H1 (cell line): ENCODE results near the gene PNMA8B. TPM values are rescaled to one million over a fixed set of nuclear protein-coding genes. Genes with fewer than 3 reads are reported as not detected.

Experiments used
- CTCF ChIA-PET: fragments of 300-600 bp; sonication (Branson Sonifier 250); formaldehyde crosslinking; loops from one replicate; lab custom pipeline; 2021; ENCODE audit not compliant: partially characterized antibody; lab: Charles Lee
- POLR2A ChIA-PET: fragments of 300-600 bp; sonication (Branson Sonifier 250); formaldehyde crosslinking; loops from one replicate; lab custom pipeline; 2021; ENCODE audit warnings: inconsistent platforms; ENCODE audit not compliant: partially characterized antibody; lab: Charles Lee
- DNase-seq, 2 experiments: peaks; one replicate each; pipeline versions ENCODE4 v3.0.0 to v3.0.0-alpha.2; 2010 to 2022; ENCODE audit warnings: low spot score in 2 of 2, low read depth in 1 of 2, mixed read lengths in 1 of 2
- FAIRE-seq: peaks from 2 replicates; lab custom pipeline; 2011; peaks lifted over from hg19 to GRCh38; lab: Jason Lieb, UNC
- H2AFZ ChIP-seq: 2 replicates; pipeline ENCODE4 v1.8.1; 2012; ENCODE audit warnings: low read length, inconsistent platforms
- H2AK5ac ChIP-seq: 2 replicates; pipeline ENCODE4 v1.6.1; 2013; ENCODE audit warnings: low read depth, low read length
- H2BK120ac ChIP-seq: replicated peaks from 2 replicates; pipeline ENCODE3; 2013; ENCODE audit warnings: low read depth, low read length, inconsistent platforms
- H2BK12ac ChIP-seq: 2 replicates; pipeline ENCODE4 v1.6.1; 2013; ENCODE audit warnings: low read depth, low read length
- H2BK15ac ChIP-seq: 2 replicates; pipeline ENCODE4 v1.6.1; 2013; ENCODE audit warnings: low read length
- H2BK20ac ChIP-seq: 2 replicates; pipeline ENCODE4 v1.6.1; 2013; ENCODE audit warnings: low read length
- H2BK5ac ChIP-seq: 2 replicates; pipeline ENCODE4 v1.6.1; 2013; ENCODE audit warnings: low read depth, low read length
- H3K14ac ChIP-seq: 2 replicates; pipeline ENCODE4 v1.6.1; 2013; ENCODE audit warnings: inconsistent platforms; ENCODE audit not compliant: insufficient read length
- H3K18ac ChIP-seq: 2 replicates; pipeline ENCODE4 v1.6.1; 2013; ENCODE audit warnings: low read length; ENCODE audit errors: extremely low read depth
- H3K23ac ChIP-seq: 2 replicates; pipeline ENCODE4 v1.6.1; 2013; ENCODE audit warnings: inconsistent platforms; ENCODE audit not compliant: insufficient read length
- H3K23me2 ChIP-seq: 2 replicates; pipeline ENCODE4 v1.6.1; 2013; ENCODE audit warnings: low read depth, low read length
- H3K27ac ChIP-seq: 2 replicates; pipeline ENCODE4 v1.6.1; 2011; ENCODE audit warnings: low read depth, low read length, inconsistent platforms
- H3K27me3 ChIP-seq, 4 experiments: replicated peaks in 1 of 4; 1 replicate in 1 of 4; 2 replicates in 3 of 4; pipeline versions ENCODE4 v1.6.1 to v1.8.1; 2011 to 2013; ENCODE audit warnings: low read length in 3 of 4, mild to moderate bottlenecking in 3 of 4, inconsistent platforms in 2 of 4, mixed read lengths in 2 of 4, moderate library complexity in 1 of 4; ENCODE audit not compliant: control insufficient read depth in 3 of 4, insufficient read depth in 3 of 4; ENCODE audit errors: extremely low read depth in 1 of 4
- H3K36me3 ChIP-seq, 4 experiments: 2 replicates each; pipeline versions ENCODE4 v1.6.1 to v1.8.1; 2011 to 2013; ENCODE audit warnings: mild to moderate bottlenecking in 4 of 4, low read length in 3 of 4, moderate library complexity in 2 of 4, control low read depth in 1 of 4, inconsistent platforms in 1 of 4; ENCODE audit not compliant: insufficient read depth in 4 of 4, control insufficient read depth in 2 of 4
- H3K4ac ChIP-seq: replicated peaks from 2 replicates; pipeline ENCODE3; 2013; ENCODE audit warnings: low read length, low read depth, mixed read lengths, inconsistent platforms; ENCODE audit not compliant: insufficient read length
- H3K4me1 ChIP-seq, 4 experiments: replicated peaks in 1 of 4; 1 replicate in 1 of 4; 2 replicates in 3 of 4; pipeline versions ENCODE4 v1.6.1 to v1.8.1; 2011 to 2013; ENCODE audit warnings: low read length in 3 of 4, inconsistent platforms in 2 of 4, mixed read lengths in 1 of 4; ENCODE audit not compliant: insufficient read depth in 4 of 4, control insufficient read depth in 3 of 4
- H3K4me2 ChIP-seq, 2 experiments: 2 replicates each; pipeline versions ENCODE4 v1.6.1 to v1.8.1; 2011 to 2013; ENCODE audit warnings: low read depth in 2 of 2, low read length in 2 of 2, control low read depth in 1 of 2, inconsistent platforms in 1 of 2, mild to moderate bottlenecking in 1 of 2; ENCODE audit not compliant: insufficient read depth in 1 of 2
- H3K4me3 ChIP-seq, 4 experiments: fragments of 200-600, 300-600 bp in 1 of 4; sonication (generic), shearing (Covaris generic), sonication (Bioruptor Twin) in 1 of 4; 2 replicates each; pipeline versions ENCODE4 v1.5.1 to v1.8.1; 2011 to 2016; ENCODE audit warnings: low read length in 4 of 4, low read depth in 3 of 4, control low read depth in 2 of 4, inconsistent platforms in 2 of 4, mild to moderate bottlenecking in 2 of 4, mixed read lengths in 1 of 4, moderate library complexity in 1 of 4; ENCODE audit not compliant: insufficient read depth in 2 of 4; ENCODE audit errors: extremely low read depth in 1 of 4
- H3K56ac ChIP-seq: replicated peaks from 2 replicates; pipeline ENCODE3; 2013; ENCODE audit warnings: low read depth, mild to moderate bottlenecking, mixed read lengths, low read length, inconsistent platforms; ENCODE audit not compliant: insufficient read length
- H3K79me1 ChIP-seq: 2 replicates; pipeline ENCODE4 v1.6.1; 2013; ENCODE audit warnings: low read depth, low read length, control low read depth
- H3K79me2 ChIP-seq, 2 experiments: 2 replicates each; pipeline versions ENCODE4 v1.6.1 to v1.8.1; 2012 to 2013; ENCODE audit warnings: low read length in 2 of 2, mild to moderate bottlenecking in 2 of 2, inconsistent platforms in 1 of 2; ENCODE audit not compliant: insufficient read depth in 2 of 2, control insufficient read depth in 1 of 2
- H3K9ac ChIP-seq, 4 experiments: replicated peaks in 1 of 4; 1 replicate in 1 of 4; 2 replicates in 3 of 4; pipeline versions ENCODE4 v1.6.1 to v1.8.1; 2011 to 2013; ENCODE audit warnings: low read depth in 3 of 4, low read length in 3 of 4, control low read depth in 2 of 4, mild to moderate bottlenecking in 2 of 4, moderate library complexity in 2 of 4, inconsistent platforms in 1 of 4; ENCODE audit errors: extremely low read depth in 1 of 4
- H3K9me3 ChIP-seq, 2 experiments: 2 replicates each; pipeline versions ENCODE4 v1.6.1 to v1.8.1; 2012 to 2013; ENCODE audit warnings: mild to moderate bottlenecking in 2 of 2, moderate library complexity in 2 of 2, control low read depth in 1 of 2, inconsistent platforms in 1 of 2, low read depth in 1 of 2, low read length in 1 of 2, mixed read lengths in 1 of 2; ENCODE audit not compliant: insufficient read depth in 2 of 2
- H4K20me1 ChIP-seq, 2 experiments: replicated peaks in 1 of 2; 2 replicates each; pipeline versions ENCODE3 to v1.8.1; 2011 to 2013; ENCODE audit warnings: inconsistent platforms in 2 of 2, low read length in 2 of 2, mild to moderate bottlenecking in 1 of 2; ENCODE audit not compliant: insufficient read depth in 2 of 2, control insufficient read depth in 1 of 2
- H4K5ac ChIP-seq: 2 replicates; pipeline ENCODE4 v1.6.1; 2013; ENCODE audit warnings: low read length, low read depth, mixed read lengths, inconsistent platforms; ENCODE audit not compliant: insufficient read length
- H4K8ac ChIP-seq: 2 replicates; pipeline ENCODE4 v1.8.0; 2013; ENCODE audit warnings: mild to moderate bottlenecking, moderate library complexity, low read length, inconsistent platforms; ENCODE audit not compliant: insufficient read depth; ENCODE audit errors: extremely low read depth
- H4K91ac ChIP-seq: replicated peaks from 2 replicates; pipeline ENCODE3; 2013; ENCODE audit warnings: low read length, mixed read lengths, inconsistent platforms; ENCODE audit not compliant: insufficient read length
- ASH2L ChIP-seq: fragments of 200-600, 300-600 bp; sonication (generic); IDR thresholded peaks from one replicate; pipeline ENCODE4 v1.7.1; 2017; ENCODE audit warnings: low read length
- ATF3 ChIP-seq: IDR thresholded peaks from 2 replicates; pipeline ENCODE4 v1.6.1; 2011; ENCODE audit warnings: low read depth, mild to moderate bottlenecking, low read length; ENCODE audit not compliant: insufficient read depth
- CBX8 ChIP-seq: fragments of 300-800, 300-1000 bp; sonication (generic); IDR thresholded peaks from 2 replicates; pipeline ENCODE4 v1.7.1; 2016; ENCODE audit warnings: low read depth, low read length, borderline replicate concordance
- CEBPB ChIP-seq: IDR thresholded peaks from 2 replicates; pipeline ENCODE4 v1.6.1; 2012; ENCODE audit warnings: low read depth, low read length
- CHD1 ChIP-seq: IDR thresholded peaks from 2 replicates; pipeline ENCODE4 v1.6.1; 2012; ENCODE audit warnings: low read depth, low read length, improper control_type of control experiment
- EP300 ChIP-seq, 2 experiments: IDR thresholded peaks; 1 replicate in 1 of 2; 2 replicates in 1 of 2; pipeline ENCODE4 v1.6.1; 2011 to 2012; ENCODE audit warnings: low read depth in 2 of 2, low read length in 2 of 2, mild to moderate bottlenecking in 2 of 2, borderline replicate concordance in 1 of 2, inconsistent platforms in 1 of 2, moderate library complexity in 1 of 2
- HDAC2 ChIP-seq, 2 experiments: fragments of 300-600 bp in 1 of 2; sonication (generic) in 1 of 2; IDR thresholded peaks; 2 replicates each; pipeline ENCODE4 v1.6.1; 2011 to 2012; ENCODE audit warnings: low read depth in 2 of 2, low read length in 2 of 2, mild to moderate bottlenecking in 2 of 2, moderate library complexity in 2 of 2, borderline replicate concordance in 1 of 2, inconsistent platforms in 1 of 2
- SP1 ChIP-seq: IDR thresholded peaks from 2 replicates; pipeline ENCODE4 v1.6.1; 2011; ENCODE audit warnings: low read depth, low read length
- ZNF274 ChIP-seq: IDR thresholded peaks from 2 replicates; pipeline ENCODE4 v1.7.0; 2012; ENCODE audit warnings: low read length, borderline replicate concordance; ENCODE audit errors: extremely low read depth
- WGBS, 2 experiments: shearing (Covaris generic) in 1 of 2; methylation state at CpG; one replicate each; pipeline versions ENCODE4 v1.1.6 to v1.1.7; 2013 to 2015; ENCODE audit warnings: low lambda C conversion rate in 2 of 2, mixed read lengths in 2 of 2, inconsistent platforms in 1 of 2, low coverage in 1 of 2, missing lambda C conversion rate in 1 of 2; ENCODE audit not compliant: insufficient replicate concordance in 2 of 2, insufficient coverage in 1 of 2, insufficient read length in 1 of 2; ENCODE audit errors: extremely low coverage in 1 of 2, missing lambda C conversion rate in 1 of 2; 5-methylcytosine and 5-hydroxymethylcytosine counted together
- polyA plus RNA-seq, 7 experiments: library from polyadenylated mRNA; depleted of rRNA in 3 of 7; stranded (reverse) in 5 of 7; unstranded in 2 of 7; fragments of >200 nt in 5 of 7; fragments of 200-250 nt in 2 of 7; gene quantifications; 1 replicate in 5 of 7; 2 replicates in 1 of 7; 4 replicates in 1 of 7; pipeline versions ENCODE4 v1.2.1 to v1.2.3, GENCODE V29; 2011 to 2013; ENCODE audit warnings: missing spikeins in 2 of 7, mixed read lengths in 2 of 7
- total RNA-seq: library from RNA; stranded (reverse); fragmentation: NEBNext Ultra II Directional; extraction: Animal tissue kit (Norgen Biotek cat#: 25700); gene quantifications from 2 replicates; pipeline ENCODE4 v1.2.1, GENCODE V29; 2021

The PNMA8B gene
- total and polyA plus RNA-seq, 2 of the 8 experiments (the other 6 are each of a cell fraction or from before 2014, with no cell fraction given) = 0.48 to 1.4 TPM

GRCh38 chr19:46487178-46487801 is 8.4 kb downstream of the PNMA8B start:
- DNase-seq (no peak), FAIRE-seq (no peak)
- Histone ChIP-seq H4K91ac (no peak overlapping the region), H3K23me2 (peaks cover 4% of the 10 kb centered on the region; the same call in 1 of the 2 replicates), H4K20me1 (peaks cover 3 to 6% of the 10 kb centered on the region in 2 experiments), H3K9me3 (no peaks in the 10 kb centered on the region), H3K4me3 (peak overlapping the region in 3 of 4 experiments; percentile 31 to 50 (median 43); a peak in 6 of 8 replicates), H3K27ac (no peak overlapping the region), H3K79me2 (no peaks in the 10 kb centered on the region), H3K4me2 (peak overlapping the region; percentile 53 to 74), H4K5ac (no peak overlapping the region), H3K27me3 (peaks cover 21 to 58% (median 47%) of the 10 kb centered on the region in 4 experiments), H2BK5ac (no peak overlapping the region), H3K23ac (no peak overlapping the region), H2BK15ac (no peak overlapping the region), H2BK20ac (no peak overlapping the region), H3K14ac (no peak overlapping the region), H4K8ac (peak overlapping the region; percentile 37; the same call in 1 of the 2 replicates), H2BK12ac (no peak overlapping the region; the same call in 1 of the 2 replicates), H2BK120ac (no peak overlapping the region), H2AFZ (peak overlapping the region; percentile 60; the same call in 1 of the 2 replicates), H3K18ac (no peak overlapping the region), H3K79me1 (no peaks in the 10 kb centered on the region), H3K4me1 (peaks cover 0 to 17% (median 9%) of the 10 kb centered on the region in 4 experiments; a peak in 6 of 7 replicates), H3K9ac (no peak overlapping the region; a peak in 1 of 7 replicates), H3K4ac (no peak overlapping the region), H3K36me3 (no peaks in the 10 kb centered on the region), H3K56ac (no peak overlapping the region), H2AK5ac (no peak overlapping the region)
- POLR2A ChIA-PET = interaction anchor here (0.7 to 1.7 kb wide), 4 partner anchors 10 to 91 kb away, joined by 3 to 6 read pairs (median 5); partner anchors contain the start of gene CCDC8
- CTCF ChIA-PET = interaction anchor here (0.7 to 6.7 kb wide), 23 partner anchors 8 to 208 kb away, joined by 3 to 254 read pairs (median 5); partner anchors contain the start of genes PNMA8A and PNMA8B
- 45% methylated on average over 14 of the region's 19 CpGs; no CpG with 5 or more reads in 1 of the 2 experiments for WGBS, 2 experiments
- TF ChIP-seq HDAC2 (IDR thresholded peaks at IDR 0.05; ENCODE audit: borderline replicate concordance in 1 of 2, low read depth in 2 of 2, low read length in 2 of 2) (no peak), CEBPB (no peak), EP300 (IDR thresholded peaks at IDR 0.05; ENCODE audit: borderline replicate concordance in 1 of 2, low read depth in 2 of 2, low read length in 2 of 2) (no peak), CHD1 (no peak), SP1 (no peak), ATF3 (no peak), ZNF274 (no peak), CBX8 (no peak), ASH2L (no peak)
